PC-3 (cell line): ENCODE data around the gene SOX5.

ENCODE experiments used
- EZH2 ChIP-seq: fragments of 300-600 bp; sonication (generic); IDR thresholded peaks from one replicate; pipeline ENCODE4 v1.6.1; 2017; ENCODE audit warnings: antibody characterized with exemption, mild to moderate bottlenecking, low read length; ENCODE audit not compliant: unreplicated experiment
- EZH2phosphoT487 ChIP-seq: fragments of 300-600 bp; sonication (generic); IDR thresholded peaks from 2 replicates; pipeline ENCODE4 v1.6.1; 2018; ENCODE audit warnings: mild to moderate bottlenecking, antibody characterized with exemption, low read length, borderline replicate concordance
- TF ChIP-seq, protein P1 (sequence below): fragments of 300-600 bp; sonication (generic); conservative IDR thresholded peaks from 2 replicates; pipeline ENCODE4 v1.5.1; 2017; ENCODE audit warnings: antibody characterized with exemption, low read depth, mild to moderate bottlenecking, low read length

DNA sequence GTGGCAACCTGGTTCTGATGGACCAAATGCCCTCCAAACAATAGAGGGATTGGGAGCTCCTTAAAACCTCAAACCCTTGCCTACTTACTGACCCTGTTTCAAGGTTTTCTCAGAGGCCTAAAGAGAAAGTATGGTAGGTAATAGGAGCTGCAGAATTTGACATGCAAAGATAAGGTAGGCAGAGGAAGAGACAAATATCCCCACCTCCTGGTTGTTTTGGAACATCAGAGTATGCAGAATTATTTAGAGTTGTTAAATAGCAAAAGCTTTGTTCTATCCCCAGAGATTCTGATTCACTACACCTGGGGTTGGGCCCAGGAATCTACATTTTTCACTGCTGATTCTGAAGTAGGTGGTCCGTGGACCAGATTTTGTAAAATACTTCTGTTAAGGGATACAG, 421.2 kb downstream of the SOX5 start:
- TF ChIP-seq, protein P1, sequence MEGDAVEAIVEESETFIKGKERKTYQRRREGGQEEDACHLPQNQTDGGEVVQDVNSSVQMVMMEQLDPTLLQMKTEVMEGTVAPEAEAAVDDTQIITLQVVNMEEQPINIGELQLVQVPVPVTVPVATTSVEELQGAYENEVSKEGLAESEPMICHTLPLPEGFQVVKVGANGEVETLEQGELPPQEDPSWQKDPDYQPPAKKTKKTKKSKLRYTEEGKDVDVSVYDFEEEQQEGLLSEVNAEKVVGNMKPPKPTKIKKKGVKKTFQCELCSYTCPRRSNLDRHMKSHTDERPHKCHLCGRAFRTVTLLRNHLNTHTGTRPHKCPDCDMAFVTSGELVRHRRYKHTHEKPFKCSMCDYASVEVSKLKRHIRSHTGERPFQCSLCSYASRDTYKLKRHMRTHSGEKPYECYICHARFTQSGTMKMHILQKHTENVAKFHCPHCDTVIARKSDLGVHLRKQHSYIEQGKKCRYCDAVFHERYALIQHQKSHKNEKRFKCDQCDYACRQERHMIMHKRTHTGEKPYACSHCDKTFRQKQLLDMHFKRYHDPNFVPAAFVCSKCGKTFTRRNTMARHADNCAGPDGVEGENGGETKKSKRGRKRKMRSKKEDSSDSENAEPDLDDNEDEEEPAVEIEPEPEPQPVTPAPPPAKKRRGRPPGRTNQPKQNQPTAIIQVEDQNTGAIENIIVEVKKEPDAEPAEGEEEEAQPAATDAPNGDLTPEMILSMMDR = no peak
- TF ChIP-seq EZH2 (no peak), EZH2phosphoT487 (no peak)
